Nephron progenitor cell (in vitro differentiated cells): Measurements from ENCODE around the gene TSSK3.

Experiments
- DNase-seq: peaks from one replicate; pipeline ENCODE4 v3.0.0; 2021
- H3K27ac Mint-ChIP-seq: 2 replicates; pipeline ENCODE4 v1.8.0; 2021; ENCODE audit warnings: mild to moderate bottlenecking, moderate library complexity, mixed read lengths
- H3K27me3 Mint-ChIP-seq: 2 replicates; pipeline ENCODE4 v1.8.0; 2021; ENCODE audit warnings: mild to moderate bottlenecking, low read depth, mixed read lengths; ENCODE audit not compliant: poor library complexity
- H3K36me3 Mint-ChIP-seq: 2 replicates; pipeline ENCODE4 v1.8.0; 2021; ENCODE audit warnings: low read depth, mixed read lengths
- H3K4me1 Mint-ChIP-seq: 2 replicates; pipeline ENCODE4 v1.8.0; 2021; ENCODE audit warnings: mixed read lengths
- H3K4me3 Mint-ChIP-seq: 2 replicates; pipeline ENCODE4 v1.8.0; 2021; ENCODE audit warnings: mild to moderate bottlenecking, moderate library complexity, mixed read lengths
- H3K9me3 Mint-ChIP-seq: 2 replicates; pipeline ENCODE4 v1.8.0; 2021; ENCODE audit warnings: mild to moderate bottlenecking, moderate library complexity, mixed read lengths
- TF ChIP-seq, protein P1 (sequence below): fragments of 200-600 bp; sonication (generic); IDR thresholded peaks from 2 replicates; pipeline ENCODE4 v1.5.0; 2021; ENCODE audit warnings: antibody characterized with exemption

Gene TSSK3

DNA sequence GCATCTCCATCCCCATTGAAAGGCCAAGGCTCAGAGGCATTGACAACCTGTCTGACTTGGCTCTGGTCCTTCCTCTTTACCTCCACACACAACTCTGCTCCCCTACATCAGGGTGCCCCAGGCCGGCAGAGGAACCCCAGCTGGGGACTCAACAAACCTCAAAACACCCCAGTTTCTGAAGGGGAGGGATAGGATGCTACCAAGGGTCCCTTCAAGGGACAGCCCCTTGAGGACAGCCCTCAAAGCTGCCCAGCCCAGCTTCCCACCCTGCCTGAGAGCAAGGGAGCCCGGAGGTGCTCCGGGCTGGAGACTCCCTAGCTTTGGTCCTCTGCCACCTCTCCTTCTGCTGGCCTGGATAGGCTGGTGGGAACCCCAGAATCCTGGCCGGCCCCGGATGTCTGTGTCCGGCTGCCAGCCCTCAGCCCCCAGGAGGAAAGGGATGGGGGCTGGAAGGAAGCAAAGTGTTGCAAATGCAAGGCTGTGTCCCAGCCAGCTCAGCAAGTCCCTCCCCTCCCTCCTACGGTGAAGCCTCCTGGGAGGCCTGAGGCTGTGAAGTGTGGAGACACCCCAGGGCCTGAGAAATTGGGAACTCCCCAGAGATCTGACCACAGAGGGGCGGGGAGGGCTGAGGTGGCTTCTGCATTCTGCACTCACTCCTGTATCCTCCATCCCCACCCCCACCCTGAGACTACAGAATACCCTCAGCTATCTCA is 25.2 kb upstream of the TSSK3 start:
- Mint-ChIP-seq H3K9me3 (no peaks in the 10 kb centered on the region), H3K4me1 (peaks cover 51% of the 10 kb centered on the region), H3K36me3 (peaks cover 22% of the 10 kb centered on the region), H3K4me3 (peak overlapping the region; percentile 73), H3K27me3 (no peaks in the 10 kb centered on the region), H3K27ac (no peak overlapping the region)
- DNase-seq = no peak
- TF ChIP-seq, protein P1, sequence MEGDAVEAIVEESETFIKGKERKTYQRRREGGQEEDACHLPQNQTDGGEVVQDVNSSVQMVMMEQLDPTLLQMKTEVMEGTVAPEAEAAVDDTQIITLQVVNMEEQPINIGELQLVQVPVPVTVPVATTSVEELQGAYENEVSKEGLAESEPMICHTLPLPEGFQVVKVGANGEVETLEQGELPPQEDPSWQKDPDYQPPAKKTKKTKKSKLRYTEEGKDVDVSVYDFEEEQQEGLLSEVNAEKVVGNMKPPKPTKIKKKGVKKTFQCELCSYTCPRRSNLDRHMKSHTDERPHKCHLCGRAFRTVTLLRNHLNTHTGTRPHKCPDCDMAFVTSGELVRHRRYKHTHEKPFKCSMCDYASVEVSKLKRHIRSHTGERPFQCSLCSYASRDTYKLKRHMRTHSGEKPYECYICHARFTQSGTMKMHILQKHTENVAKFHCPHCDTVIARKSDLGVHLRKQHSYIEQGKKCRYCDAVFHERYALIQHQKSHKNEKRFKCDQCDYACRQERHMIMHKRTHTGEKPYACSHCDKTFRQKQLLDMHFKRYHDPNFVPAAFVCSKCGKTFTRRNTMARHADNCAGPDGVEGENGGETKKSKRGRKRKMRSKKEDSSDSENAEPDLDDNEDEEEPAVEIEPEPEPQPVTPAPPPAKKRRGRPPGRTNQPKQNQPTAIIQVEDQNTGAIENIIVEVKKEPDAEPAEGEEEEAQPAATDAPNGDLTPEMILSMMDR = no peak

DNA sequence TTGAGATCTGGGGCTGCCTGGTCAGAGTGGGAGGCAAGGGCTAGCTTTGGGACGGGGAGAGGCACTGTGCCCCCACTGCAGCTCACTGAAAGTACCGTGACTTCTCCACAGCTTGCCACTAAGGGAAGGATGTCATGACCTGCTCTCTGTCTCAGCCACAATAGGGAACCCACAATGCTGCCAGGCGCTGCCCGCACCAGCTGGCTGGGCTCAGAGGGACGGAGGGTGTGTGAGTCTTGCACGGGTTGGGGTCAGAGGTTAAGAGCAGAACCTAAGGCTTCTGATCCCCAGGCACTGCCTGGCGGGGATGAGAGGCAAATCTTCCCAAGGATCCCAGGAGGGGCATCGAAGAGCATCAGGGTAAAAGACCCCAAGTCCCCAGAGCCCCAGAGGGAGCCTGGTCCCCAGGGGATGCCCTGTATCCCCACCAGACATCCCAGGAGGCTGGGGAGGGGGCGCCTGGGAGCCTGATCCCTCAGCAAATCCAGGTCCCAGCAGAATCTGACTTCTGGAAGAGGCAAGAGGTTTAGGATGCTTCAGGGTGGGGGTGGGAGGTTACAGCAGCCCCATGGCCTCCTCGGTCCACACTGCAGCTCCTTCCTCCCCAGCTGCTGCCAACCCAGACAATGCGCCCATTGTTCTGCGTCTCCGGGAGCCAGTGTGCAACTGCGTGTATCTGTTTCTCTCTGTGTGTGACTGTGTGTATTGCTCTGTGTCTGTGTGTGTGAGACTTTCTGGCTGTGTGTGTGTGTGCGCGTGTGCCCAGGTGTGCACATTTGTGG is 24.3 kb upstream of the TSSK3 start:
- no peaks in the 10 kb centered on the region for H3K27me3 Mint-ChIP-seq
- peak overlapping the region; percentile 31 for H3K4me3 Mint-ChIP-seq

DNA sequence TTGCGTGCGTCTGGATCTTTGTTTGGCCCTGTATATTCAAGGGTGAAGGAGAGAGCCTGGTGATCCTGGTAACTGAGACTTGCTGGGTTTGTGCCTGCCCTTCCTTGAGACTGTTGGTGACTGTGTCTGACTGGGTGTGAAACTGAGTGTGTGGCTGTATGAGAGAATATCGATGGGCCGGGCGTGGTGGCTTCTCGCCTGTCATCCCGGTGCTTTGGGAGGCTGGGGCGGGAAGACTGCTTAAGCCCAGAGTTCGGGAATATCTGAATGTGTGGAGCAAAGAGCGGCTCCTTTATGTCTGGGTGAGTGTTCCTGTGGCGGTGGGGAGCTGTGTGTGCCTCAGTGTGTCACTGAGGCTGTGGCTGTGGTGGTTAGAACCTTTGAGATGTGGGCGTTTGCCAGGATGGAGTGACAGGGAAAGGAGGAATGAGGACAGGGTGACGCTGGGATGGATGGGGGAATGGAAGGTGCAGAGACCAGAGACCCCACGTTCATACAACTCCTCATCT is 23.6 kb upstream of the TSSK3 start:
- no peak for DNase-seq
- Mint-ChIP-seq H3K27me3 (no peaks in the 10 kb centered on the region), H3K4me3 (peak overlapping the region; percentile 31), H3K36me3 (peaks cover 11% of the 10 kb centered on the region), H3K27ac (no peak overlapping the region), H3K4me1 (peaks cover 37% of the 10 kb centered on the region), H3K9me3 (no peaks in the 10 kb centered on the region)
- TF ChIP-seq, protein P1 = no peak

More for the DNA sequence above, 24.3 kb upstream of the TSSK3 start:
- Mint-ChIP-seq H3K4me1 (peaks cover 43% of the 10 kb centered on the region), H3K36me3 (peaks cover 17% of the 10 kb centered on the region), H3K27ac (no peak overlapping the region), H3K9me3 (no peaks in the 10 kb centered on the region)
- DNase-seq = no peak
- TF ChIP-seq, protein P1 = no peak

DNA sequence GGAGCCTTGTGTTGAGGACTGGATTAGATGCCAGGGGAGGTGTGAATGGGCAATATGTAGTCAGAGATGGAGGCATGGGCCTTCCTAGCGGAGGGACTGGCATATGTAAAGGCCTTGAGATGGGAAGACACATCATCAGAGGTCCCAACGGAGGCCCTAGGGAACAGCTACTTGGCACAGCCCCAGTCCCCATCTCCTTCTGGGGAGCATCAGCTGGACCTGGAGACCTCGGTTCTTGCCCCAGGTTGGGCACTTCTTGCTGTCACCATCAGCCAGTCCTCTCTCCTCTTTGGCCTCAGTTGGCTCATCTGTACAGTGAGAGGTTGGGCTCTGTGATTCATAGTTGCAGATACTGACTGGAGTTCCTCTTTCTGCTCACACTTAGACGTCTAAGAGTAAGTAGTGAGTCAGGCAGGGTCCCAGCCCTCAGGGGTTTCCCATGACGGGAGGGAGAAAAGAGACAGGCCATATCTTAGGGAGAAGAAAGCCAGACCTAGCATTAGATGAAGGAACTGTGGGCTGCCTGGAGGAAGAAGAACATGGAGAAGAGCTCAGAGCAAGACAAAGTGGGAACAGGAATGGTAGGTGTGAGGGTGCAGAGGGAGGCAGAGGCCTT is 22.9 kb upstream of the TSSK3 start:
- Mint-ChIP-seq H3K27me3 (peaks cover 4% of the 10 kb centered on the region), H3K27ac (no peak overlapping the region), H3K9me3 (no peaks in the 10 kb centered on the region), H3K4me1 (peaks cover 29% of the 10 kb centered on the region), H3K36me3 (peaks cover 4% of the 10 kb centered on the region), H3K4me3 (no peak overlapping the region)
- TF ChIP-seq, protein P1 = no peak
- DNase-seq = no peak

DNA sequence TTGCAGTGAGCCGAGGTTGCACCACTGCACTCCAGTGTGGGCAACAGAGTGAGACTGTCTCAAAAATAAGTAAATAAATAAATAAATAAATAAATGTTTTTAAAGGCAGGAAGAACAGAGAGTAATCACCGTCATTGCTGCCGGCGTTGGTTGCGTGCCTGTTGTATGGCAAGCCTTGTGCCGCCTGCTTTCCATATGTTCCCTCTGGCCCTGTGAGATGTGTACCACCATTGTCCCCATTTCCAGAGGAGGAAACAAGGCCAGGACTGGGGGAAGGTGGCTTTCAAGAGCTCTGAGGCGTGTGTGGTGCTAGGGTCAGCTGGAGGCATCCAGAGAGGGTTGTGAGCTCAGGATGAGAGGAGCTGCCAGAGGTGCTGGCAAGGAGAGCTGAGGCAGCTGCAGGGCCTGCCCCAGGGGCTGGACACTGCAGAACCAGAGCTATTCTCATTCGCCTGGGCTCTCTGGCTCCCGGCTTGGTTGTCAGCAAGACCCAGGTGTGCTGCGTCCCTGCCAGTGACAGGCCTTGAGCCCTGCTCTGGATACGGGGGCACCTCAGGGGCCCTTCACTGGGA is 21.1 kb upstream of the TSSK3 start:
- H3K9me3 Mint-ChIP-seq = no peaks in the 10 kb centered on the region
- DNase-seq = no peak
- no peak overlapping the region for H3K4me3 Mint-ChIP-seq
- peaks cover 38% of the 10 kb centered on the region for H3K4me1 Mint-ChIP-seq
- H3K36me3 Mint-ChIP-seq = no peaks in the 10 kb centered on the region
- TF ChIP-seq, protein P1 = no peak
- peaks cover 11% of the 10 kb centered on the region for H3K27me3 Mint-ChIP-seq
- no peak overlapping the region for H3K27ac Mint-ChIP-seq
